SH-SY5Y (cell line): ENCODE results near the gene TMEM165.

Experiments used
- GATA2 ChIP-seq: IDR thresholded peaks from 2 replicates; pipeline ENCODE4 v1.6.1; 2011; ENCODE audit warnings: mild to moderate bottlenecking, low read depth, low read length
- GATA3 ChIP-seq: IDR thresholded peaks from 2 replicates; pipeline ENCODE4 v1.6.1; 2011; ENCODE audit warnings: low read depth, mild to moderate bottlenecking, low read length, moderate library complexity

Gene TMEM165

GRCh38 chr4:55364691-55365344, 30.9 kb upstream of the TMEM165 start:
- TF ChIP-seq GATA3 (no peak), GATA2 (no peak)

- TF ChIP-seq GATA2: no peak
- TF ChIP-seq GATA3: no peak
These were observed 30.4 kb upstream of the TMEM165 start for GRCh38 chr4:55365345-55365728.

DNA sequence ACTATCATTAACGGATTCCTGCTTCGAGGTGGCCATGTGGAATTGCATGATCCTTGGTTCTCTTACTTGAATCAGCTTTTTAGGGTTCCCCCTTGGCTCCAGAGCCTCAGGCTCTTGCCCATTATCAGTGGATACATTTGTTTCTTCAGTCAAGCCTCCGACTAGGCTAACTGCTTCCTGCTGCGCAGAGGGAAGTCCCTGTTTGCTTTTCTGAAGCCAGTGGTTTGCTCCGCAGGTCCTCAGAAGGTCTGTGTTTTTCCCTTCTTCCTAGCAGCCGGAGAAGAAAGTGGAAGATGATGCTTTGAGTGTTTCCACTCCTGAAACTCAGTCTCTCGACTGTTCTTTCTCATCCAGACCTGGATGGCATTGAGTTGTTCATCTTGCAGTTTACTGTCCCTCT, 29.1 kb upstream of the TMEM165 start:
- no peak for TF ChIP-seq GATA2
- no peak for TF ChIP-seq GATA3

GRCh38 chr4:55367084-55367722, 28.6 kb upstream of the TMEM165 start:
- TF ChIP-seq GATA3 (no peak), GATA2 (no peak)

DNA sequence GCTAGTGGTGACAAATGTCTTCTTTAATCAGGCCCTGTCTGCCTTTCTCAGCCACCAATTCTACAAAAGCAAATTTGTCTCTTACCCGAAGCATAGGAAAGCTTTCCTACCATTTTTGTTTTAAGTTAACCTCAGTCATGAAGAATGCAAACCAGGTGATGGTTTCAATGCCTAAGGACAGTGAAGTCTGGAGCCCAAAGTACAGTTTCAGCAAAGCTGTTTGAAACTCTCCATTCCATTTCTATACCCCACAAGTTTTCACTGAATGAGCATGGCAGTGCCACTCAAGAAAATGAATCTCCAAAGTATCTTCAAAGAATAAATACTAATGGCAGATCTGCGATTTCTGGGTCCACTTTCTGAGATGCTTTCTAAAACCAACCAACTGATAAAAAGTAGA, 25.8 kb upstream of the TMEM165 start:
- TF ChIP-seq GATA3 (no peak), GATA2 (no peak)

DNA sequence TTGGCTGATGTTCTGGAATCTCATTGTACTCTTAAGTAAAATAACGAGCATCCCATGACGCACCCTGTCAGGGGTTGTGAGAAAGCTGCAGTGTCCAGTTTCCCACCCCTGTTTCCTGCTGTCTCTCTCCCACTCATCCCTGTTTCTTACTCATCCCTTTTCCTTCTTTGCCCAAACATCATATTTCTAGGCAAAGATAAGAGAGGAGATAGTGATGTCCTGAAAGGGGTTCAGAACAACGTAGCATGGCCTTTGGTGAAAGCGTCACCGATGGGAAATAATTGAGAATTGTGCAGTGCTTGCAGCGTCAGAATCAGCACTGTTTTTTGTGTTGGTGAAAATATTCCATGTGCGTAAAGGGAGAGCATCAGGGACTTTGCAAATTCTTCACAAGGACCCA, 23.5 kb upstream of the TMEM165 start:
- TF ChIP-seq GATA3: no peak
- no peak for TF ChIP-seq GATA2

DNA sequence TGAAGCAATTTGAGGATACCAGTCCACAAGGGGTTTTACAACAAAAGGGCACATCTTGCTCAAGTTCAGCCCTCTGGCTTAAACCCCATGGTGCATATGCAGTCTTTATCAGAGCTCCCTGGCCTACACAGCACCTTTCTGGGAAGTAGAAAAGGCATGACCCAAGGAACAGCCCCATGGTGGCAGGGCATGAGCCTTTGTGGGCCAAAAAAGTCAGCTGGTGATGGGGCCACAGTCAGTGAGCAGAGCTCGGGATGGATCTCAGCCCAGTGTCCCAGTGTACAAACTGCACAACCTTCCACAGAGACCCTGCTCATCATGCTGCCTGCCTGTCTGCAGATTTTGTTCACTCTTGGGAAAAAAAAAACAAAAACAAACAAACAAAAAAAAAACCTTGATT, 22.3 kb upstream of the TMEM165 start:
- TF ChIP-seq GATA3 (no peak), GATA2 (no peak)

DNA sequence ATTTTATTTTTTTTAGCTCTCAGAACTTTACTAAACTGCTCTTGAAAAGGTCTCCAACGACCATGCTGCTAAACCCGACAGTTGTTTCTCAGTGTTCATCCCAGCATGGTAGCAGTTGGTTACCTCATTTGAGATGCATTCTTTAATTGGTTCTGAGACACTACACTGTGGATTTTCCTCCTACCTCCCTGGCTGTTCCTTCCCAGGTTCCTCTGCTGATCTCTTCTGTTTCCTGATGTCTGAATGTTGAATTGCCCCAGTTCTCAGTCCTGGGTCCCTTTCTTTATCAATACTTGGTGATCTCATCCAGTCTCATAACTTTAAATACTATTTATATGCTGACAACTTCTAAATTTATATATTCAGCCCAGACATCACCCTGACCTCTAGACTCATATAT, 19.1 kb upstream of the TMEM165 start:
- no peak for TF ChIP-seq GATA3
- TF ChIP-seq GATA2: no peak

DNA sequence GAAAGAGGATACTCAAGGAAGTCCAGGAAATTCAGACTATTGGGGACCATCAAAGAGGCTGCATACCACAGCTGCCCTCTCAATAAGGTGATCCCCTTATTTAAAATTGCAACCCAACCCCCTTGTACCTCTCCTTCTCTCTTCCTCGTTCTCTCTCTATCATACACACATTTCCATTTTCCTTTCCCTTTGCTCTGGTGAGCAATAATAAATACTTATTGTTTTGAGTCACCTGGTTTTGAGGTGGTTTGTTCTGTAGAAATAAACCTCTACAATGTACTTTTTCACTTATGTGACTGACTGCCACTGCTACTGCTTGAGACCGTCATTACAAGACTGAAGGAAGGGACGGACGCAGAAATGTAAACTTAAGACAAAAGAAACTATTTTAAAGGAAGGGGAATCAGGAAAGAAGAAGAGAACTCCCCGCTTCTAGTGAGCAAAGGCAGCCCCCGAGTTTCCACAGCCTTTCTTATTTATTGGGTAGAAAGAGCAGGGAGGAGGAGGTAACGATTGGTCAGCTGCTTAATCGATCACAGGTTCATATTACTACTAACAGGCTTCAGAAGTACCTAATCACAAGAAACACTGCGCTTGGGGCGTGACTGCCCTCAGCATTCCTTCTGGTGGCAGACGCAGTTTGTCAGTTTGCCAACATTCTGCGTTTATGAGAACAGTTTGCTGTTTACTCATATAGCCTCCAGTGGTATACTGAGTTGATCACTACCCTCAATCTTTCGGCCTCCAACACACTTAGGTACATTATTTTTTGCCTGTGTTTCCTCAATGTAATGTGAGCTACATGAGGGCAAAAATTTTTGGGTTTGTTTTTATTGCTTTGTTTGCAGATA, 16.9 kb upstream of the TMEM165 start:
- TF ChIP-seq GATA3: no peak
- TF ChIP-seq GATA2: no peak

- TF ChIP-seq GATA2 (no peak), GATA3 (no peak)
These were observed 15.2 kb upstream of the TMEM165 start for GRCh38 chr4:55380576-55380975.

DNA sequence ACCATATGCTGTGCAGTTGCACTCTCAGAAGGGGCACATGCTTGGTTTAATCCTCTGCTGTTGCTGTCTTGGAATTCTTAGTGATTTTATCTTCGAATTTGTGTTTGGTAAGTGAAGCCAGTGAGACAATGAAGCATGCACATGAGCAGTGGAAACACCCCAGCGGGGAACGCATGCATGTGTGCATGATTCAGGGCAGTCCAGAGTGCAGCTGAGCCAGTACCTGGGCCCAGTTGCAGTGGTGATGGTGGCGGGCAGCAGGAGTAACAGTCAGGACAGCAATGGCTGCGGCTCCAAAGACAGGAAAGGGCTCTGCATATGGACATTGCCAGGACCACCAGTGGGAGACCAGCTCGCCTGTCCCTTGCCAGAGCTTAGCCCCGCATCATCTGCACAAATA, 14.3 kb upstream of the TMEM165 start:
- TF ChIP-seq GATA3 (no peak), GATA2 (no peak)

DNA sequence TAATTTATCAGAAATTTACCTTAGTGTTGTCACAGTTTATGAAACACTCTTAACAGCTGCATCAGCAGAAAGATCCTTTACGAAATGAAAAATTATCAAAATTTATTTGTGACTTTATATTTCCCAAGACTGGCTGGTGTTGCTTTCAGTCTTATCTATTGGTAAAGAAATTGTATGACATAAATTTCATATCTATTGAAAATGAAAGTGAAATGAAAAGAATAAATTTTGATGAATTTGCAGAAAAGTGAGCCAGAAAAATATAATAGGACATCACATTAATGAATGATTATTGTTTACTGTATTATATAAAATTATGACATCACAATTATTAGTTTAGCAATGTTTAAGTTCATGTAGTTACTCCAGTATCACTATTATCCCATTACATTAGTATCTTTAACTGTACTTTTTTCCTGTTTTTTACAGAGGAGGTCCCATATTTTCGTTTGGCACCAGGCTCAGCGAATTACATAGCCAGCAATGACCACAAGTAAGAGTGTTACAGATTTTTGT, 13.2 kb upstream of the TMEM165 start:
- TF ChIP-seq GATA2 (no peak), GATA3 (no peak)

DNA sequence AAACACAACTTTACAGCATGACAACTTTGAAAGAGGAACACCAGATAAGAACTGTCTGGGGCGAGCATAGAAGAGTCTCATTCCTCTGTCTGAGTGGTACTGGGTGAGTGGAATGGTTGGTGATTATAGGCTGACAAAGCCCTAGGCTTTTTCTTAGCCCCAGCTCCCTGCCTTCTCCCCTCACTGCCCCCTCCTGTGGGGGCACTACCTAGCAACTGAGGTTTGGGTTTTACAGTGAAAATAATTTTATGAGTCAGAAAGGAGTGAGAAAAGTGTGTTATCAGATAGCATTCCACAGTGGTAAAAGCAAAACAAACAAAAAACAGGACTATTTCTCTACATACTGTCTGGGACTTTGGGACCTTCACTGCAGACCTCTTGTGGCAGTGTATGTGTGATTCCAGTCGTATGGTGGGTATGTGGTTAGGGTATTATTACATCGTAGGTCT, 10.5 kb upstream of the TMEM165 start:
- TF ChIP-seq GATA2 (no peak), GATA3 (no peak)

GRCh38 chr4:55386073-55386472, 9.7 kb upstream of the TMEM165 start:
- no peak for TF ChIP-seq GATA3
- no peak for TF ChIP-seq GATA2

DNA sequence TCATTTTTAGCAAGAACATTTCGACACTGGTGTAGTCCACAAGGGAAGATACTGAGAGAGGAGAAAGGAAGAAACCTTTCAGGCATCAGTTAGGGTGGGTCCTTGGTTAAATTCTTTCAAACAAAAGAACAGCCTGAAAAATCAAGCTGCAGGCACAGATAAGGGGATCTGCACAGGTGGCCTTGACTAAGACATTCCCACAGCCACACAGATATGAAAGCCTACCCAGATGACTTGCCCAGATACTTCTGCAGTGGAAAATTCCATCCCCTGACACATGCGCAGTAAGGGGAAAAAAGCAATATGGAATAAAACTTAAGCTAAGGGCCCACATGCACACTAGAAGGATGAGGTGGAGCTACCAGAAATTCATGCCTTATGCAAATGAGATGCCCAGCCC, 8.9 kb upstream of the TMEM165 start:
- TF ChIP-seq GATA2: no peak
- no peak for TF ChIP-seq GATA3
